Skeletal muscle cell (primary cell): ENCODE results near the gene SORCS2.

ENCODE experiments used
- DNase-seq: peaks from one replicate; pipeline ENCODE4 v3.0.0-alpha.2; 2010; ENCODE audit warnings: low read depth
- H3K4me3 ChIP-seq: 2 replicates; pipeline ENCODE4 v1.5.1; 2011; ENCODE audit warnings: low read depth, mild to moderate bottlenecking, control low read depth, low read length, moderate library complexity

SORCS2 gene

GRCh38 chr4:7491915-7492314 is 299.6 kb downstream of the SORCS2 start:
- no peak overlapping the region for H3K4me3 ChIP-seq
- no peak for DNase-seq

GRCh38 chr4:7498446-7499200 is 306.3 kb downstream of the SORCS2 start:
- no peak overlapping the region for H3K4me3 ChIP-seq
- DNase-seq: no peak

GRCh38 chr4:7499661-7500060 is 307.3 kb downstream of the SORCS2 start:
- DNase-seq: no peak
- H3K4me3 ChIP-seq: no peak overlapping the region

- no peak for DNase-seq
- no peak overlapping the region for H3K4me3 ChIP-seq
These were observed 308.1 kb downstream of the SORCS2 start for GRCh38 chr4:7500404-7500803.

GRCh38 chr4:7501314-7501713 is 309.0 kb downstream of the SORCS2 start:
- H3K4me3 ChIP-seq: no peak overlapping the region
- no peak for DNase-seq

- DNase-seq: no peak
- no peak overlapping the region for H3K4me3 ChIP-seq
These were observed 309.5 kb downstream of the SORCS2 start for GRCh38 chr4:7501873-7502272.

- DNase-seq: no peak
- no peak overlapping the region for H3K4me3 ChIP-seq
These were observed 311.4 kb downstream of the SORCS2 start for GRCh38 chr4:7503559-7504249.

- no peak for DNase-seq
- no peak overlapping the region for H3K4me3 ChIP-seq
These were observed 313.0 kb downstream of the SORCS2 start for GRCh38 chr4:7505116-7505900.

- no peak for DNase-seq
- no peak overlapping the region for H3K4me3 ChIP-seq
These were observed 313.8 kb downstream of the SORCS2 start for GRCh38 chr4:7506119-7506518.

- DNase-seq: no peak
- no peak overlapping the region for H3K4me3 ChIP-seq
These were observed 314.2 kb downstream of the SORCS2 start for GRCh38 chr4:7506572-7506971.

GRCh38 chr4:7507381-7507780 is 315.0 kb downstream of the SORCS2 start:
- H3K4me3 ChIP-seq: no peak overlapping the region
- DNase-seq: no peak

- H3K4me3 ChIP-seq: no peak overlapping the region
- no peak for DNase-seq
These were observed 317.7 kb downstream of the SORCS2 start for GRCh38 chr4:7510066-7510465.

- H3K4me3 ChIP-seq: no peak overlapping the region
- DNase-seq: no peak
These were observed 318.2 kb downstream of the SORCS2 start for GRCh38 chr4:7510538-7510937.

GRCh38 chr4:7511525-7511924 is 319.2 kb downstream of the SORCS2 start:
- no peak overlapping the region for H3K4me3 ChIP-seq
- DNase-seq: no peak

- no peak for DNase-seq
- no peak overlapping the region for H3K4me3 ChIP-seq
These were observed 320.1 kb downstream of the SORCS2 start for GRCh38 chr4:7512428-7512827.

- no peak for DNase-seq
- H3K4me3 ChIP-seq: no peak overlapping the region
These were observed 320.6 kb downstream of the SORCS2 start for GRCh38 chr4:7512946-7513345.

- H3K4me3 ChIP-seq: no peak overlapping the region
- no peak for DNase-seq
These were observed 321.3 kb downstream of the SORCS2 start for GRCh38 chr4:7513671-7514070.

GRCh38 chr4:7514281-7514680 is 321.9 kb downstream of the SORCS2 start:
- no peak overlapping the region for H3K4me3 ChIP-seq
- no peak for DNase-seq

GRCh38 chr4:7514789-7515188 is 322.5 kb downstream of the SORCS2 start:
- DNase-seq: no peak
- H3K4me3 ChIP-seq: no peak overlapping the region

- H3K4me3 ChIP-seq: no peak overlapping the region
- no peak for DNase-seq
These were observed 323.1 kb downstream of the SORCS2 start for GRCh38 chr4:7515390-7515902.
